GM19025 (cell line): ENCODE measurements around the gene GK.
A peak's percentile ranks its signal among the peaks of the same experiment; 100 is the strongest.
"Not testable (repeated sequence)": the region's sequence is repeated elsewhere in the genome, so short reads cannot be mapped to it uniquely, and the experiment has no call there.

Experiments used
- ATAC-seq: cut with Tn5 transposase; IDR thresholded peaks from one replicate; pipeline ENCODE4 v1.9.1; 2021; ENCODE audit warnings: mild to moderate bottlenecking, low read depth, moderate library complexity; ENCODE audit not compliant: unreplicated experiment

Gene GK

DNA sequence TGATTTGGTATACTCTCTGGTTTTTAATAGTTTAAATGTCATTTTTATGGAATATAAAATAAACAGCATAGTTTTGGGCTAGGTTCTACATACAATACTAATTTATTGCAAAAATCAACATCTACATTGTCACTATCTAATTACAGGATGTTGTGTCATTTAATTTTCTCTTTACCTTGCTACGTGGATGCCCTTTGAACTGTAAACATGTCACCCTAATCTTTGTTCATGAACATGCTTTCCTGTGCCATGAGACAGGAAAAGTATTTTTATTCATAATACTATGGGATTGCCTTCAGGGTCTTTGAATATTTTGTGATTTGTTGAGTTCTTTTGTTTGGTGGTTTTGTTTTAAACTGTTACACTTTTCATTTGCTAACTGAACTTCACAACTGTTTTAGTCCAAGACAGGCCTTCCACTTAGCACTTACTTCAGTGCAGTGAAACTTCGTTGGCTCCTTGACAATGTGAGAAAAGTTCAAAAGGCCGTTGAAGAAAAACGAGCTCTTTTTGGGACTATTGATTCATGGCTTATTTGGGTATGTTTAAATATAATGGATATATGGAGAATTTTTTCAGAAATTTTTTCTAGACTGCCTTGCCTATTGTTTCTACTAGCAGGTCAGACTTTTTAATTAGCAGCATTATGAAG lies 40.9 kb downstream of the GK start:
- ATAC-seq = no peak

DNA sequence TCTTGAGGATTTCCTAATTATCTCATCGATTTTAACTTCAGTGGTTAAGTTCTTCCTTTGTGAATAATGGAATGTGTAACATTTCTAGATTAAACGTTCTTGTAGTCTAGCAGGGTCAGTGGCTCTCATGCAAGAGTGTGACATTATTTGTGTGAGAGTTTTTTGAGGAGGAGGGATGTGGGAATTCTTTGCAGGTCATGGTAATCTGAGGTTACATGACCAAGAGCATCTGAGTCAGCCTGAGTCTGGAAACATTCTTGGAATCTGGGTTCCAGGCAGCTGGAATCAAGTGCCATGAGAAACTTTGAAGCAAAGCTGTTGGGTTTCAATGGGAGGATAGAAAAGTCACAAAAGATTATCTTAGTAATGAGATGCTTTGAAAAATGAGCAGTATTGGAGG lies 49.5 kb downstream of the GK start:
- ATAC-seq = no peak

- ATAC-seq = no peak
Measured at GRCh38 chrX:30706216-30706775, 53.1 kb downstream of the GK start.

DNA sequence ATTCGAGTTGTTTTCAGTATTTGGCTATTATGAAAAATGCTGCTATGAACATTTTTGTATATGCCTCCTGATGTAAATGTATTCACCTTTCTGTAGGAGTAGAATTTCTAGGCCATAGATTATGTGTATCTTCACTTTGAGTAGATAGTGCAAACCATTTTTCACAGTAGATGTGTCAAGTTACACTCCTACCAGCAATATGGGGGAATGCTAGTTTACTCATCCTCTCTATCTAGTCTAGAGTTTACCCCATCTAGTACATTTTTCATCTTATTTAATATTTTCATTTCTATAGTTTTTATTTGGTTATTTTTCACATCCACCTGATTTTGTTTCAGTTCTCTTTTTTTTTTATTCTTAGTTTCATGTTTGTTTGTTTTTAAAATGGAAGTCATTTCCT lies 59.0 kb downstream of the GK start:
- no peak for ATAC-seq

DNA sequence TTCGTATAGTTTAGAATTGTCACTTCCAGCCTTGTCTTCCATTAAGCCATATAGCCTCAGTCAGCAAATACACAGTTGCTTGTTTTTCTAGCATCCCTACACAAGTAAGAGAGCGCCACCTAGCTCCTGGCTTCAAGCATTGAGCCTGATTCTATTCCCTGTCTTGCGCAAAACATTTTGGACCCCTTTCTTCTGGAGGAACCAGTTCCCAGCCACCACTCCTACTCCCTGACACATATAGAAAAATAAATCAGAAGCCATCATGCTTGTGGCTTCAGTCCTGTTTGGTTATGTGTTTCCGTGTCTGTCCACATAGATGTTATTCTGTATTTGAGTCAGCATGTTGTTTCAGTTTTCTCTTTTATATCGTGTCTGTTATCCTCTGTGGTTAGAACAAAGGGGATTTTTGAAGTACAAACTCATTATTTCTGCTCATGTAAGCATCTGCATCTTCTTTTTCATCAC lies 59.9 kb downstream of the GK start:
- peak; percentile 88 for ATAC-seq

DNA sequence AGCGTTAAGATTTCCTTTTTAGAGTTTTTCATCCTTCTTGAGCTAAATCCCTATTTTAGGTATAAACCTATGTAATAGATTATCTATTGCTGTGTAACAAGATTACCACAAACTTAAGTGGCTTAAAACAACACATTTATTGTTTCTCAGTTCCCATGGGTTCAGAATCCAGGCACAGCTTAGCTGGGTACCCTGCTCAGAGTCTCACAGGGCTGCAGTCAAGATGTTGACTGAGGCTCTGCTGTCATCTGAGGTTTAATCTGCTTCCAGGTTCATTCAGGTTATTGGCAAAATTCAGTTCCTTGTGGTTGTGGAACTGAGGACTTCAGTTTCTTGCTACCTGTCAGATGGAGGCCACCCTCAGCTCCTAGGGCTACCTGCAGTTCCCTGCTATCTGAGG lies 60.9 kb downstream of the GK start:
- ATAC-seq = no peak

DNA sequence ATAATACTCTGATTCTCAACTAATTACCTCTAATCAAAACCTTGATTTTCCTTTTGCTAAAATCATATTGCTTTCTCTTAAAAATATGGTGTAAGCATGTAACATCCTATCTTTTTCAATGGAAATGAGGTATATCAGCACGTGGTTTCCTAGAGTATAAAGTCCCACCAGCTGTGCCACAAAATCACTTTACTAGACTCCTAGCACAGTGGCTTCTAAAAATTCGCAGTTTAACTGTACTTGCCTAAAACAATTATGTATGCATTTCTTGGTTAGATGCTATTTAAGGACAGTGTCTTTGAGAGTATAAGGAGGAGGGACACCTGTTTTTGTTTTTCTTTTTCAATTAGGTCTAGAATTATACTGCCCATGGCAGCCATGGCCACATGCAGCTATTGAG lies 62.8 kb downstream of the GK start:
- ATAC-seq = no peak

GRCh38 chrX:30733852-30734660 lies 80.8 kb downstream of the GK start:
- ATAC-seq = no peak

DNA sequence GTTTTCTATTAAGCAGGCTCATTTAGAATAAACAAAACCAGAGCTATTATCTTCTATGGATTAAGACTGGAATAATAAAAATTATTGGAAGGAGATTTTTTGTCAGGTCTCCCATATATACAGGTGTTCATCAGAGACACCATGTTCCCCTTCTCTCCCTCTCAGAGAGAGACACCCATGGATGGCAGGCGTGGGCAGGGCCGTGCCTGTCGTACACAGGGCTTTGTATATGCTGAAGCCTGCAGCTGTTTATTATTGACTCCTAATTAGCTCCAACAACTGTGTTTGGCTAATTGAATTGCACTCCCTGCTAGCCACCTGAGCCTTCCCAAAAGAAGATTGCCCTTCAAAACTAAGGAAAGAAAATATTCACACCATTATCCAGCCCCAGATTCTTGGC lies 81.6 kb downstream of the GK start:
- ATAC-seq = no peak

GRCh38 chrX:30735839-30736238 lies 82.6 kb downstream of the GK start:
- peak; percentile 61 for ATAC-seq

- ATAC-seq = no peak
Measured at GRCh38 chrX:30741545-30741944, 88.3 kb downstream of the GK start.

DNA sequence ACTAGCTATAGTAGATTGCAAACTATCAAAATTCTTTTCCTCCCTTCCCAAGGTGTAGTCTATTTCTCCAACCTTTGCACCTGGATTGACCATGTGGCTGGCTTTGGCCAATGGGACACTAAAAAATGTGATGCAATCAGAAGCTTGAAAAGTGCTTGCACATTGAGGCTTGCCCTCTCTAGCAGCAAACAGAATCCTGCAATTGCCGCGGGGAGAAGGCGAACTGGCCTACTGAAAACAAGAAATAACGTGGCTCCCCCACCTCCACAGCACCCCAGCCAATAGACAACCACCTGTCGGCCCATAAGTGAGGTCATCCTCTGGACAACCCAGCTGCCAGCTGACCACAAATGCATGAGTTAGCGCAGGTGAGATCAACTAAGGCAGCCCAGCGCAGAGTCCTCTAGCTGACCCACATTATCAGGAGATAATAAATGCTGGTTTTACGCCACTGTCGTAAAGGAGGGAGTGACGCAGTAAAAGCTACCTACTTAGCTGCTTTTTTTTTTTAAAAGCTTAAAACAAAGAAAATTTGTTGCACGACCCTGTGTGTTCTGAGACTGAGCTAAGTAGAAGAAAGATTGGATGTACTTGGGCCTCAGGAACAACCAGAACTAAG lies 95.2 kb downstream of the GK start:
- ATAC-seq = no peak

DNA sequence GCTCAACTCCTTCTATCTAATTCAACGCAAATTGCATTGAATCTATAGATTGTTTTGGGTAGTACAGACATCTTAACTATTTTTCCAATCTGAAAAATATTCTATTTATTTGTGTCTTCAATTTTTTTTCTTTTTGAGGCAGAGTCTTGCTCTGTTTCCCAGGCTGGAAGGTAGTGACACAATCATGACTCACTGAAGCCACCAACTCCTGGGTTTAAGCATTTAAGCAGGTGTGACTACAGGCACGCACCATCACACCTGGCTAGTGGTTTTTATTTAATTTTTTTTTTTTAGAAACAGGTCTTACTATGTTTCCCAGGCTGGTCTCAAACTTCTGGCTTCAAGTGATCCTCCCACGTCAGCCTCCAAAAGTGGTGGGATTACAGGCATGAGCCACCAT lies 98.3 kb downstream of the GK start:
- no peak for ATAC-seq

GRCh38 chrX:30762755-30763154 lies 109.5 kb downstream of the GK start:
- no peak for ATAC-seq

DNA sequence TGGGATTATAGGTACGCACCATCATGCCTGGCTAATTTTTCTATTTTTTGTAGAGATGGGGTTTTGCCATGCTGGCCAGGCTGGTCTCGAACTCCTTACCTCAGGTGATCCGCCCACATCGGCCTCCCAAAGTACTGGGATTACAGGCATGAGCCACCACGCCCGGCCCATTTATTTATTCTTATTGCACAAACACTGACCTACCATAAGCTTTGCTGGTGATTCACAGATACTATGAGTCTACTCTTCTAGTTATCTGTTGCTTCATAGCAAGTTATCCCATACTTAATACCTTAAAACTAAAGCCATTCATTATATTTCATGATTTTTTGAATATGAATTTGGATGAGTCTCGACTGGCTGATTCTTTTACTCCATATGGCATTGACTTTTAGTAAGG lies 120.5 kb downstream of the GK start:
- not testable (repeated sequence) for ATAC-seq

- no peak for ATAC-seq
Measured at GRCh38 chrX:30777575-30777974, 124.4 kb downstream of the GK start.

DNA sequence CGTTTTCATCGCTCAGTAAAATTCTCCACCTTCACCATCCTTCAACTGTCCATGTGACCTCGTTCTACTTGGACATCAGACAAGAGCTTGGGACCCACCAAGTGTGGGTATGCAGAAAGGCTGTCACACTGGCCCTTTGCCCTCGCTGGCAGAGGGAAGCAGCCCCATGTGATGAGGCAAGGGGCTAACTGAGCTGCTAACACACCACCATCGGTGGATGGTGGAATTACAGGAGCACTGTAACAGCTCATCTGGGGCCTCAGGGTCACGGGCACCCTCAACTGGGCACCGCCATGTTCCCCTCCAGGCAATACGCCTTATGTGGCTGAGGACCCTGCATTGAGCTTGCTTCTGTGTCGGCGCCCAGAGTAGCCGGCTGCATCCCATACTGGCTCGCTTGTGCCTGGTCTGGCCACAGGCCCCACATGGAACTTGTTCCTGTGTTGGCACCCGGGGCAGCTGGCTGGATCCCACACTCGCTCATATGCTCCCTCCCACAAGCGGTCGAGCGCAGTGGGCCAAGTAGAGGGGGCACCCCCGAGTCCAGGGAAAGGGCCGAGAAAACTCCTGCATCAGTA lies 126.3 kb downstream of the GK start:
- ATAC-seq = no peak
